Daoy (cell line): ENCODE measurements around the gene ANGEL1. TPM values are rescaled to one million over a fixed set of nuclear protein-coding genes. Genes with fewer than 3 reads are reported as not detected.

Experiments
- DNase-seq: peaks from one replicate; pipeline ENCODE4 v3.0.0-alpha.2; 2015; ENCODE audit warnings: low read depth
- total RNA-seq: library from RNA; depleted of rRNA; stranded (reverse); fragments of >200 nt; shearing (Covaris generic); gene quantifications from 2 replicates; pipeline ENCODE4 v1.2.3, GENCODE V29; 2014; rRNA removed

The ANGEL1 gene
- total RNA-seq: 7.4 and 9.6 TPM in 2 replicates

GRCh38 chr14:76812422-76813383 lies at the start of gene ANGEL1:
Gene ANGEL1, minus strand, starts transcription at chr14:76812882. Its CDS starts 55 bp downstream, at chr14:76812827.
- DNase-seq: peak; percentile 98

- DNase-seq: no peak
Observed at GRCh38 chr14:76861574-76862255, 49.0 kb upstream of the ANGEL1 start.

- DNase-seq: no peak
Observed at GRCh38 chr14:76856769-76857168, 44.1 kb upstream of the ANGEL1 start.

- DNase-seq: no peak
Observed at GRCh38 chr14:76855066-76855465, 42.4 kb upstream of the ANGEL1 start.

- DNase-seq: no peak
Observed at GRCh38 chr14:76848879-76849278, 36.2 kb upstream of the ANGEL1 start.

GRCh38 chr14:76846331-76847047 lies 33.8 kb upstream of the ANGEL1 start:
- no peak for DNase-seq

GRCh38 chr14:76844223-76844622 lies 31.5 kb upstream of the ANGEL1 start:
- peak; percentile 76 for DNase-seq

- DNase-seq: no peak
Observed at GRCh38 chr14:76842414-76842813, 29.7 kb upstream of the ANGEL1 start.

GRCh38 chr14:76837524-76837923 lies 24.8 kb upstream of the ANGEL1 start:
- DNase-seq: no peak

- peak; percentile 17 for DNase-seq
Observed at GRCh38 chr14:76836029-76836630, 23.4 kb upstream of the ANGEL1 start.

- DNase-seq: no peak
Observed at GRCh38 chr14:76834241-76834661, 21.6 kb upstream of the ANGEL1 start.

- DNase-seq: no peak
Observed at GRCh38 chr14:76833011-76833410, 20.3 kb upstream of the ANGEL1 start.

- DNase-seq: no peak
Observed at GRCh38 chr14:76832503-76832988, 19.9 kb upstream of the ANGEL1 start.

GRCh38 chr14:76830556-76830955 lies 17.9 kb upstream of the ANGEL1 start:
- no peak for DNase-seq

GRCh38 chr14:76829650-76830421 lies 17.2 kb upstream of the ANGEL1 start:
- DNase-seq: no peak

- peak; percentile 33 for DNase-seq
Observed at GRCh38 chr14:76829013-76829365, 16.3 kb upstream of the ANGEL1 start.

GRCh38 chr14:76828339-76829012 lies 15.8 kb upstream of the ANGEL1 start:
- no peak for DNase-seq

- DNase-seq: no peak
Observed at GRCh38 chr14:76827696-76828296, 15.1 kb upstream of the ANGEL1 start.

GRCh38 chr14:76826122-76826521 lies 13.4 kb upstream of the ANGEL1 start, which contains the start of gene LRRC74A:
Gene LRRC74A, plus strand, starts transcription at chr14:76826408. Its CDS starts 290 bp downstream, at chr14:76826698.
- DNase-seq: peak; percentile 20

GRCh38 chr14:76820700-76821099 lies 8.0 kb upstream of the ANGEL1 start:
- no peak for DNase-seq
